ENCODE results near the gene EYA2.

The EYA2 gene

GRCh38 chr20:47079047-47079446 is 184.4 kb downstream of the EYA2 start:
- DNase-seq, result no peak

- DNase-seq, result no peak
Observed at GRCh38 chr20:47080365-47080764, 185.7 kb downstream of the EYA2 start.

- no peak for DNase-seq
Observed at GRCh38 chr20:47086316-47086715, 191.7 kb downstream of the EYA2 start.

GRCh38 chr20:47088335-47088734 is 193.7 kb downstream of the EYA2 start:
- DNase-seq, result no peak

- no peak for DNase-seq
Observed at GRCh38 chr20:47089151-47089550, 194.5 kb downstream of the EYA2 start.

- no peak for DNase-seq
Observed at GRCh38 chr20:47090835-47091234, 196.2 kb downstream of the EYA2 start.

- DNase-seq, result no peak
Observed at GRCh38 chr20:47093320-47093966, 198.8 kb downstream of the EYA2 start.

- no peak for DNase-seq
Observed at GRCh38 chr20:47095690-47096089, 201.0 kb downstream of the EYA2 start.

- no peak for DNase-seq
Observed at GRCh38 chr20:47097691-47098622, 203.3 kb downstream of the EYA2 start.

GRCh38 chr20:47099093-47099492 is 204.4 kb downstream of the EYA2 start:
- DNase-seq, result no peak

- DNase-seq, result no peak
Observed at GRCh38 chr20:47099825-47100441, 205.3 kb downstream of the EYA2 start.

GRCh38 chr20:47102629-47103028 is 208.0 kb downstream of the EYA2 start:
- DNase-seq, result no peak

GRCh38 chr20:47106786-47107185 is 212.1 kb downstream of the EYA2 start:
- no peak for DNase-seq

GRCh38 chr20:47108994-47109393 is 214.4 kb downstream of the EYA2 start:
- DNase-seq, result no peak

GRCh38 chr20:47110819-47111218 is 216.2 kb downstream of the EYA2 start:
- no peak for DNase-seq

GRCh38 chr20:47111576-47111975 is 216.9 kb downstream of the EYA2 start:
- DNase-seq, result no peak

GRCh38 chr20:47113362-47114109 is 218.9 kb downstream of the EYA2 start:
- DNase-seq, result no peak

GRCh38 chr20:47115694-47116093 is 221.1 kb downstream of the EYA2 start:
- no peak for DNase-seq

GRCh38 chr20:47117371-47117770 is 222.7 kb downstream of the EYA2 start:
- no peak for DNase-seq

GRCh38 chr20:47117773-47118172 is 223.1 kb downstream of the EYA2 start:
- no peak for DNase-seq

- DNase-seq, result no peak
Observed at GRCh38 chr20:47118206-47118605, 223.6 kb downstream of the EYA2 start.

- DNase-seq, result no peak
Observed at GRCh38 chr20:47118641-47119040, 224.0 kb downstream of the EYA2 start.

- DNase-seq, result no peak
Observed at GRCh38 chr20:47120346-47120936, 225.8 kb downstream of the EYA2 start.
